VCaP (cell line): ENCODE results near the gene WSCD1.

Experiments
- H3K27ac ChIP-seq: fragments of 450-650 bp; 2 replicates; pipeline ENCODE4 v1.5.1; 2017
- TF ChIP-seq, protein P1 (sequence below): fragments of 450-650 bp; conservative IDR thresholded peaks from 2 replicates; pipeline ENCODE4 v1.5.1; 2017; ENCODE audit warnings: mild to moderate bottlenecking, moderate library complexity

Gene WSCD1

DNA sequence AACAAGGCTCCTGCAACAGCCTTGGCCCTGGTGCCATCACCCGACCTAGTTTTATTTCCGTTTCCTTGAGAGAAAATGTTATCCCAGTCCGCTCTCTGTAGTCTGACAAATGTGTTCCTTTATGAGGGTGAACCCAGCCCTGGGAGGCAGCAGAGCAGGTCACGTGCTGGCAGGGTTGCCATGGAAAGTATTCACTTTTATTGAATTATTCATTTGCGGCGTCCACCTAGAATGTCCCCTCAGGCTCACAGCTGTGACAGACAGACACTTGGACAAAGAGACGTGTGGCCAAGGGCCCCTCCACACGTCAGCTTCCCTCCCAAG, 90.0 kb downstream of the WSCD1 start:
- TF ChIP-seq, protein P1, sequence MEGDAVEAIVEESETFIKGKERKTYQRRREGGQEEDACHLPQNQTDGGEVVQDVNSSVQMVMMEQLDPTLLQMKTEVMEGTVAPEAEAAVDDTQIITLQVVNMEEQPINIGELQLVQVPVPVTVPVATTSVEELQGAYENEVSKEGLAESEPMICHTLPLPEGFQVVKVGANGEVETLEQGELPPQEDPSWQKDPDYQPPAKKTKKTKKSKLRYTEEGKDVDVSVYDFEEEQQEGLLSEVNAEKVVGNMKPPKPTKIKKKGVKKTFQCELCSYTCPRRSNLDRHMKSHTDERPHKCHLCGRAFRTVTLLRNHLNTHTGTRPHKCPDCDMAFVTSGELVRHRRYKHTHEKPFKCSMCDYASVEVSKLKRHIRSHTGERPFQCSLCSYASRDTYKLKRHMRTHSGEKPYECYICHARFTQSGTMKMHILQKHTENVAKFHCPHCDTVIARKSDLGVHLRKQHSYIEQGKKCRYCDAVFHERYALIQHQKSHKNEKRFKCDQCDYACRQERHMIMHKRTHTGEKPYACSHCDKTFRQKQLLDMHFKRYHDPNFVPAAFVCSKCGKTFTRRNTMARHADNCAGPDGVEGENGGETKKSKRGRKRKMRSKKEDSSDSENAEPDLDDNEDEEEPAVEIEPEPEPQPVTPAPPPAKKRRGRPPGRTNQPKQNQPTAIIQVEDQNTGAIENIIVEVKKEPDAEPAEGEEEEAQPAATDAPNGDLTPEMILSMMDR = no peak
- no peak overlapping the region for H3K27ac ChIP-seq

GRCh38 chr17:6160911-6161855, 91.0 kb downstream of the WSCD1 start:
- TF ChIP-seq, protein P1 = no peak
- no peak overlapping the region for H3K27ac ChIP-seq

GRCh38 chr17:6162216-6162615, 92.0 kb downstream of the WSCD1 start:
- no peak overlapping the region for H3K27ac ChIP-seq
- TF ChIP-seq, protein P1 = no peak

GRCh38 chr17:6162892-6163291, 92.7 kb downstream of the WSCD1 start:
- TF ChIP-seq, protein P1 = no peak
- no peak overlapping the region for H3K27ac ChIP-seq

GRCh38 chr17:6163612-6164333, 93.6 kb downstream of the WSCD1 start:
- no peak overlapping the region for H3K27ac ChIP-seq
- TF ChIP-seq, protein P1 = no peak

- TF ChIP-seq, protein P1 = no peak
- no peak overlapping the region for H3K27ac ChIP-seq
Measured at GRCh38 chr17:6164996-6165395, 94.8 kb downstream of the WSCD1 start.

DNA sequence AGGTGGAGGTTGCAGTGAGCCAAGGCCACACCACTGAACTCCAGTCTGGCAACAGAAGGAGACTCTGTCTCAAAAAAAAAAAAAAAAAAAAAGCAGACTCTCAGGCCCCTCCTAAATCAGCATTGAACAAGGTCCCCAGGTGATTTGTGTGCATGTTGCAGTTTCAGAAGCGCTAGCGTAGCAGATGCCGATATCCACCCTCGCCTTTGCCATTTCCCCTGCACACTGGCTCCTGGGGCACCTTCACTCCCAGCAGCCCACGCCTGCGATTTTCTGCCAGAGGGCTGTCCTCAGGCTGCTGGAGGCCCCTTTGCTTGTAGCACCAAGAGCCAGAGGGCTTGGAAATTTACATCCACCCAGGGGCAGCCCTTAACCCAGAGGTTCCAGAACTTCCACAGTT, 95.6 kb downstream of the WSCD1 start:
- no peak overlapping the region for H3K27ac ChIP-seq
- TF ChIP-seq, protein P1 = no peak
